HG03354 (cell line): ENCODE data around the gene NET1.

Source experiments
- ATAC-seq: cut with Tn5 transposase; IDR thresholded peaks from one replicate; pipeline ENCODE4 v1.9.1; 2021; ENCODE audit warnings: mild to moderate bottlenecking; ENCODE audit not compliant: unreplicated experiment, poor library complexity, severe bottlenecking

NET1 gene

DNA sequence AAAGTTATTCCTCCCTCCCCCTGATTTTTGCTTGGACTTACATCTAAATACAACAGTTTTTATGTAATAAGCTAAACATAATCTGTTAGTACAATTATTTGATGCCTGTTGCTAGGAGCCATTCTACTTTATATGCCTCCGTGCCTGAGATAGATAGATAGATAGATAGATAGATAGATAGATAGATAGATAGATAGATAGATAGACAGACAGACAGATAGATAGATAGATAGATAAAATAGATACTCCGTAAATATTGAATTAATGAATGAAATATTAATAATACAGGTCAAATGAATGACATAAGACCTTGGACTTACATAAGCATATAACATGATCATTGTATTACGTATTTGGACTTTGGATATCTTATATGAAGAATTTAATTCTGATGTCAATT is 23.0 kb downstream of the NET1 start:
- ATAC-seq = no peak

DNA sequence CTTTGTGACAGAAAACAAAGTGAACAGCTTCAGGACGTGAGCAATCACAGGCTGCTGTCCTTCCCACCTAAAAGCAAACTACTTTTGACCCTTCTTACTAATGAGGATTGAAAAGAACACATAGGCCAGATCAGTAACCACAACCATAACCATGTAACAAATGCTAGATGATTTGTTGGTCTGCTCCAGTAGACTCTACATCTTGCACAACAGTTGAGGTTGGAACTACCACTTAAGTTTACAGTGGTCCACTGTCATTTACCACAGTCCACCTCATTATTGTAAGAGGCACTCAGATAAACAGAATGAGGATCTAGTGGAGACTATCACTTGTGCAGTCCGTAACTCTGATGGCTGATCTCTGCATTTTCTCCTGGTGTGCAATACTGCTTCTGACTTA is 27.8 kb downstream of the NET1 start:
- ATAC-seq = no peak

DNA sequence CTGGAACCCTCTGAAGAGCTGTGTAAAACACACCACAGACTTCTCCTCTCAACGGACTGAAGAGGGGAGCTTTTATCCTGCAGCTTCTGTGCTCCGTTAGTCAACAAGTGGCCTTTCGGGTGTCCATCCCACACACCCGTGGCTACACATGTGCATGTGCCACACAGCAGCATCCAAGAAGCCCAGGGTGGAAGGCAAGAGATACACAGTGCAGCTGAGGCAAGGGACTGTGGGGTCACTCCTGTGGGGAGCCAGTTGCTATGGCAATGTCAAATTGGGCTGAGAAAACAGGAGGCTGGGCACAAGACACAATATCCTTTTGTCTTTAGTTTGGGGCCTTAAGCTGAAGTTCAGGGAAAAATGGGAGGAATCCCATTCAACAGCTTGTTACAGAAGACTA is 28.7 kb downstream of the NET1 start:
- no peak for ATAC-seq

DNA sequence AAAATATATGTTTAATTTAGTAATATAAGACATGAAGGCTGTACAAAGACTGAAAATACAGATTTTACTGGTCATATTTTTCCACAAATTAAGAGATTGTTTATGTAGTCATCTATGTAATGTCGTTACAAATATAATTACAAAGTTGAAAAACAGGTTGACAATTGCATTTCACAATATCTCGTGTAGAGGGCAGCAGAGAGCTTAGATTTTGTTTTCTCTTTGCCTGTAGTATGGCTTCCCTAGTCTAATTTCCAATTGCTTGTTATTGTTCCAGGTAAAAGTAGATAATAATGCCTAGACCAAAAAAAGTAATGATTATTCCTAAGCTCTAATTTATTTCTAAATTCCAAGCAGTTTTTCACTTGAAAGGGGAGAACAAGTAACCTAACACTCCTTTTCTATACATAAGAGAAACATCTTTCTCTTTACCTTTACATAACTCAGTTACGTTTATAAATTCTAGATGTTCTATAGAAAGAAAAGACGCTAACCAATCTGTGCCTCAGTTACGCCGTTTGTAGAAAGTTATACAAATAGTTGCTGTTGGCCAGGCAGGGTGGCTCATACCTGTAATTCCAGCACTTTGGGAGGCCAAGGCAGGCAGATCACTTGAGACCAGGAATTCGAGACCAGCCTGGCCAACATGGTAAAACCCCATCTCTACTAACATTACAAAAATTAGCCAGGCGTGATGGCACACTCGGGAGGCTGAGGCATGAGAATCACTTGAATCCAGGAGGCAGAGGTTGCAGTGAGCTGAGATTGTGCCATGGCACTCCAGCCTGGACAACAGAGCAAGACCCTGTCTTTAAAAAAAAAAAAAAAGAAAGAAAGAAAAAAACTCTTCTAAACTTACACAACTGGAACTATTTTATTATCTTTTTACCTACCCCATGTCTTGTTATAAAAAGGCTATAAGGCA is 30.0 kb downstream of the NET1 start:
- no peak for ATAC-seq

DNA sequence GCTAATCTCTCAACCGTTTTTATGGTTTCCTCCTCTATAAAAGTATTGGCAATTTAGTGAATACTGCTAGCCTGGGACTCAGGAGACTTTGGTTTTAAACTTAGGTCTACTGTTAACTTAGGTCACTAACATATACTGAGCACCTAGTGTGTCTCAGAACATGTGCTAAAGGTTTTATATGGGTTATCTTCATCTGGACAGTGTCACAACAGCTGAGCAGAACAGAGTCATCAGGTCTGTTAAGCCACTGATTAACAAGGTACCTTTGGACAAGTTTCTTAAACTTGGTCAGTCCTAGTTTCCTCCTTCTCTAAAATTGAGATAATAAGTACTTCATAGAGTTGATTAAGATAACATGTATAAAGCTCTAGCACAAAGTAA is 30.6 kb downstream of the NET1 start:
- peak; percentile 52 for ATAC-seq

DNA sequence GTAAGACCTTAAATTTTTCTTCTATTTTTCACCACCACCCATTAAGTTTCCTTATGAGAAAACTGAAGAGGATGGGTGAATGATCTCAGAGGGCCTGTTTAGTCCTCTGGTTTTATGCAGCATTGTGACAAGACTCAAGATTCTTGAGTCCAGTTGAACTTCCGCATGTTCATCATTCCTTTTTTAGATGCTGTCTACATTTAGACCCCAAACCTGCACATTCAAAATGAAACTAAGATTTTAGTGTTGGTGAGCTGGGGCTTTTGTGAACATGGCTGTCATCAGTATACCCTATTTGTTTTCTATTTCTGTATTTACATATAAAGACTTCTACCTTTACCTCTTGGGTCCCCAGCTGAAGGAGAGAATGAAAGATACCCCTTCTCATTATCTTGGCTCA is 31.1 kb downstream of the NET1 start:
- peak; percentile 76 for ATAC-seq

DNA sequence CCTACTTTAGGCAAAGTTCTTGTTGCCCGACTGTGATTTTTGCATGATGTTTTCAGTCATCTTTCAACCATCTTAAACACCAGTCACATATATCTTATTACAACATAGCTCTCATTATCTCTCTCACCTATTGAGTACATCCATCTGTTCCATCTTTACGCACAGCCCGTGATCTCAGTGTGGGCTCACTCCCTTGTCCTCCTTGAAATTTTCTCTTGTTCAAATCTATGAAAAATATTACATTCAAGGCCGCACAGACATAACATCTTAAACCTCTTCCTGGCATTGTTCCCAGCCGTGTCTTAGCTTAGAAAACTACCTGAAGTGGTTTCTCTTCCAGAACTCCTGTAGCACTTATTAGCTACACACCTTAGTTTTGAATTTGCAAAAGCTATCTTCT is 32.6 kb downstream of the NET1 start:
- ATAC-seq = no peak

DNA sequence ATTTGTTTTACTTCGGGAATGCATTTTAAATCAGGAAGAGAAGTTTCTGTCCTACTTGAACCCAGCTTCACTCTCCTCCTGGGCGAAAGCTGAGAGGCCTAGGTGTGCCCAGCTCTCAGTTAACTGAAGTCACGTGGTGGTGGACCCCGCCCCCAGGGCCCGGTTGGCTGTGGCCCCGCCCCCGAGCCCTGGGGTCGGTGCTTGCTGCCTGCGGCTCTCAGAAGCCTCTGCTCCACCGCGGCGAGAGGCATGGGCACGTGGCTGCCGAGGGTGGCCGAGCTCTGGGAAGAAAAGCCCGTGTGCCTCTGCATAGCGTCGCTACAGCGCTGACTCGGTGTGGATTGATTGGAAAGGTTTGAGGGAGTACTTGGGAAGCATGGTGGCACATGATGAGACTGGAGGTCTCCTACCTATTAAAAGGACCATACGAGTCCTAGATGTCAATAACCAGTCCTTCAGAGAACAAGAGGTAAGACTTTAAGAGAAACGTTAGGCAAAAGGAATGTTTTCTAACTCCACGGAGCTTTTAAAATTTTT is 34.1 kb downstream of the NET1 start:
- peak; percentile 62 for ATAC-seq

DNA sequence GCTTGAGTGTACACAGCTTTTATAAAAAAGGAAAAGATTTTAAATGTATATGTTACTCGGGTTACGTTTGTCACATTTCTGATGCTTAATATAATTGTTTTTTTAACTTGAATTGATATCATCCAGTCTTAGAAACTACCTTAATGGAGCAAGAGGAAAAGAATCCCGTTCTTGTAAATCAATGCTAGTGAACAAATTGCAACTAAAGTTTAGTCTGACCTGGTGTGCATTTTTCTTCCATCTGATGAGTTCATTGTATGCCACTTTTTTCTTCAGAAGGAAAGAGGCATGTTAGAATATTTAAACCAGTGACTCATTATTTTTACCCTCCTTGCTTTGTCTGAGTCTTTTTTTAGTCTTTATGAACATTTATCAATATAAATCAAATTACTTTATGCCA is 34.7 kb downstream of the NET1 start:
- ATAC-seq = no peak

DNA sequence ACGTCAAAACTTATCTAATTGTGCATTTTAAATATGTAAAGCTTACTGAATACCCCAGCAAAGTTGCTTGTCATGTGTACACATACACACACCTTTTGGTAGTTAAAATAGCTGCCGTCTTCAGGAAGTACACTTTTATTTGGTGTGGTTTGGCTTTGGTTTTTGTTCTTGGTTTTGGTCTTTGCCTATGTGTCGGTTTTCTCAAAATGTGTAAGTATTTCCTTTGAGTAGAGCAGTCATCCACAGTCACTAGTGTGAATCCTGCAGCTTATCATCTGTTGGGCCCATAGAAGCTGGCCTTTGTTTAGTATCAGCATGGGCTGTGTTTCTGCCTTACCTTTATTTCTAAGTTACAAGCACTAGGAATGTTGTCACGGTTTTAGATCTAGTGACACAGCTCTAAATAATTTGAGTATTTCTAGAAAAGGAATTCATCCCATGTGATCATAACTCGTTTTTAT is 35.3 kb downstream of the NET1 start:
- ATAC-seq = peak; percentile 33

DNA sequence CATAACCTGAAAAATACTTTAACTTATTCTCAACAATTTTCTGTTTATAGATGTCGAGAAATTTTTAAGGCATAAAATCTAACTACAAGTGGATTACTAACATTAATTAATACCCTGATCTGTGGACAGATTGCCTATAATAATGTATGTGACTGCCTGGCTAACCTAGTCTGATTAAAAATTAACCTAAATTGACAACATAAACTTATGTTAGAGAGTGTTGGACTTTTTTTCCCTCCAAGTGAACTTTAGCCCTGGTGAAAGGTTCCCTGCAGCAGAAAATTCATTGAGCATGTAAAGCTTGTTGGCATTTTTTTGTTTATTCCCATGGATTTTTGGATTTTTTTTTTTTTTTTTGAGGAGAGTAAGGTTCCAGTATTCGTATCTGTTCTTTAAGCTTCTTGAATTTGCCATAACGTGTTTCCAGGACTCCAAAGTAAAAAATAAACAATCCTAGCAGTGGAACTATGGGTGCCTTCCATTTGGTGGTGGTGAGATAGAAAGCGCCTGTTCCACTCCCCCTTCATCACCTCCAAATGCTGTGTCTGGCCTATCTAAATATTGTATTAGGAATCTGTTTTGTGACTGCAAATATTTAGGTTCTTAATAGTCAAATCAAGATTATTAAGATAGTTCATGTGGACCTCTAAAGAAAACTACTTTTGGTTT is 36.1 kb downstream of the NET1 start:
- no peak for ATAC-seq

DNA sequence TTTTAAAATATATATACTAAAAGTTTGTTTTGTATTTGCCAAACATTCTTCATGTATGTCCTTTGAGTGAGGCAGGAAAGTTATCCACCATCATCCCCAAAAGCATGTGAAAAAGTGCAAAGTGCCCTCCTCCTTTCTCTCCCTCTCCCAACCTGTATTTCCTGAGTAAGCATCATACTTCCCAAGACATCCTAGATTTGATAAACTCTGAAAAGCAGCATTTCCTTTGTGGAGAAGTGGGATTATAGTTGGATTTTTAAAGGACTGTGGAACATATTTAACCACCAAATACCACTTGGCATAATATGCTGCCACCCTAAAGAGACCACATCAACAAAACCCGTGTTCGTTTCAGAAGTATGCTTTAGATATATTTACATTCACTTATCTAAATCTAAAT is 36.9 kb downstream of the NET1 start:
- ATAC-seq = no peak

DNA sequence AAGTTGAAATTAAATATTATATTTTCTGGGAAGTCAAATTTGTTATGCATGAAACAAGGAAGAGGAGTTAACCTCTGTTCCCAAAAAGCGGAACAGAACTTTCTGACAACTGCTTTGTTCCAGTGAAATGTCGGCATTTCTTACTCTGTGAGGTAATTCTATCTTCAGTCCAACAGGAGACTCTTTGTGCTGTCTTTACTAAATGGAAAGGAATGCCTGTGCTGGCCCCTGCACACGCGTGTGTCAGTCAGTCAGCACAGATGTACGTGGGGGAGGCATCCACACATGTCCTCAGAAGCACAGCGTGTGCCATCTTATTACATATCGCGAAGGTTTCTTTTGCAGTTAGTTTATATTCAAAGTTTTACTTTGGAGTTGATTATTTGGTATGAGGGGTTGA is 37.5 kb downstream of the NET1 start:
- no peak for ATAC-seq

DNA sequence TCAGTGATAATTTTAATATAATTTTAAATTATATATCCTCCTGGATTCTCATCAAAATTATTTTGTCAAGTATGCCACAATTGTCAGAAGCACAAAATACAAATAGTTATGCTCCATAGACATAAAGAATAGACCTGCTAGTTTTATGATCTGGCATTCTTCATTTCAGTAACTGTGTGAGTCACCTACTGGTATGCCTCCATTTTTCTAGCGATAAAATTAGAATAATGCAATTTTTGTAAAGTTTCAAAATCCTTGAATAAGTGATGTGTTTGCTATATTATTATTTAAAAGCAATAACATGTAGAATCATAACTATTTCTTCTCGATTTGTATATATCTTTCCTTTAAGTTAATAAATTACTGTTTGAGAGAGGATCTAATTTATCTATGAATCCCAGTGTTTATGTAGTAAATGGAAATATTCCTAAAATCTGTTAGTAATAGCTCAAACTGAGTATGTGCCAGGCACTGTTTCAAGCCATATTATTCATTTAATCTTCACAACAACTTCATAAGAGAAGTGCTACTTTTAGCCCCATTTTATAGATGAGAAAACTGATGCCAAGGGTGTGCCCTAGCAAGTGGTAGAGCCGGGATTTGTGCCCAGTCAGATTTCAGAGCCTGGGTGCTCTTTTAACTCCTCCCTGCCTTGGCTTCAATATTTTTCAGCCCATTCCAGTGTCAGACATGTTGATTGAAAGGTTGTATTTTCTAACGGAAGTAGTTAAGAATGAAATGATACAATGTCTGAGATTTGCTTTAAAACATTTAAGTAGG is 38.4 kb downstream of the NET1 start:
- no peak for ATAC-seq

DNA sequence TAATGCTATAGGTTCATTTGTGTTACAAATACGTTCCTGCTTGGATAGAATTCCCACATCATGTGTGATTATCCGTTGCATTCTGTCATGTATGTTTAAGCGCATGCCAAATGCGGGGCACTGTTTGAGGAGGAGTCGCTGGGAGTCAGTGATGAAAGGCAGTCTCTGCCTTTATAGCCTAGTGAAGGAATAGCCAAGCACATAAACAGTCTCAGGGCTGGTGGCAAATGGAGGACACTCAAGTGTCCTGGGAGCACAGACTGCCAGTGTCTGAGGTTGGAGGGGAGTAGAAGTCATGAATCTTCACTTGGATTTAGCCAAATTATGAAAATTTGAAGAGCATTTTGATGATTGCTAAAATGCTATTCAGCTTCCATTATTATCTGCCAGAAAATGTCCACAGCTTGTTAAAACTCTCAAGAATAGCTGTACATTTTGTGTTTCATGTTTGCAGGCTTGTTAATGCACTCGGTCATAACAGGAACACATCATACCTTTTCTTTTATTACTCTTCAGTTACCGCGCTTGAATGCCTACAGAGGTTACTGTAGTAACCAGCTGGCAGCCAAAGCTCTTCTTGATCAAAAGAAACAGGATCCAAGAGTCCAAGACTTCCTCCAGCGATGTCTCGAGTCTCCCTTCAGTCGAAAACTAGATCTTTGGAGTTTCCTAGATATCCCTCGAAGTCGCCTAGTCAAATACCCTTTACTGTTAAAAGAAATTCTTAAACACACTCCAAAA is 41.6 kb downstream of the NET1 start:
- no peak for ATAC-seq

DNA sequence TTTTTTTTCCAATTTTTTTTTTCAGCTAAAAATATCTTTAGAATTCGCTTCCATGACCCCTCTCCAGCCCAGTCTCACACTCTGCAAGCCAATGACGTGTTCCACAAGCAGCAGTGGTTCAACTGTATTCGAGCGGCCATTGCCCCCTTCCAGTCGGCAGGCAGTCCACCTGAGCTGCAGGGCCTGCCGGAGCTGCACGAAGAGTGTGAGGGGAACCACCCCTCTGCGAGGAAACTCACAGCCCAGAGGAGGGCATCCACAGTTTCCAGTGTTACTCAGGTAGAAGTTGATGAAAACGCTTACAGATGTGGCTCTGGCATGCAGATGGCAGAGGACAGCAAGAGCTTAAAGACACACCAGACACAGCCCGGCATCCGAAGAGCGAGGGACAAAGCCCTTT is 44.2 kb downstream of the NET1 start:
- ATAC-seq = no peak

DNA sequence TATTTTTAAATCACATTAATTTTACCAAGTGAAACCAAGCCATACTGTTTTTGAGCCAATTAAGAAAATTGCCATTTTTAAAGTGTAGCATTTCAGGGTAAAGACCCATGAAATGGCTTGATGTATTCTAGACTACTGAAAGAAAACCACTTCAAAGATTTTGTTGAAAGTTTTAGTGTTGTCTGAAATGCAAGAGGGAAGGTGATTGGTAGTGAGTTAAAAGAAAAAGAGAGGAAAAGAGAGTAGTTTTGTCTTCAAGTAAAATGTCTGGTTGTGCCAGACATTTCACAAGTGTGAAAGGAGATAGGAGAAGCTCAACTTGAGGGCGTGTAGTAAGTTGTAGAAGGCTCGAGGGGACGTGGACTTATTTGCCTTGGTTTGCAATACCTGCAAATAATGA is 45.4 kb downstream of the NET1 start:
- no peak for ATAC-seq

DNA sequence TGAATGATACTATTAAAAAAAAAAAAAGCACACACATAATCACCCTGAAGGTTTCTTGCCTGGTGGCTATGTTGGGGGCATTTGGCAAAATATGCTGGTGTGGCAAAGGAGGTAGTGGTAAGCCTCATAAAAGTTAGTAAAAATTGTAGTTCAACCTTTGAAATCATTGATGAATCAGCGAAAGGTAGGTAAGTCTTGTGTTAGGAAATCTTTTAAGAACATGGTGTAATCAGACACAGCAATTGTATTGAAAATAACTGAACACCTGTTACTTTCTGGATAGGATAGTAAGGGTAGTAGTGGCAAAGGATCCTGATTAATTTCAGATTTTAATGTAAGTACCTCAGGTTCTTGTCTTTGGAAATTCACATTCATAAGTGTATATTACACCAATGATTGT is 46.1 kb downstream of the NET1 start:
- no peak for ATAC-seq

DNA sequence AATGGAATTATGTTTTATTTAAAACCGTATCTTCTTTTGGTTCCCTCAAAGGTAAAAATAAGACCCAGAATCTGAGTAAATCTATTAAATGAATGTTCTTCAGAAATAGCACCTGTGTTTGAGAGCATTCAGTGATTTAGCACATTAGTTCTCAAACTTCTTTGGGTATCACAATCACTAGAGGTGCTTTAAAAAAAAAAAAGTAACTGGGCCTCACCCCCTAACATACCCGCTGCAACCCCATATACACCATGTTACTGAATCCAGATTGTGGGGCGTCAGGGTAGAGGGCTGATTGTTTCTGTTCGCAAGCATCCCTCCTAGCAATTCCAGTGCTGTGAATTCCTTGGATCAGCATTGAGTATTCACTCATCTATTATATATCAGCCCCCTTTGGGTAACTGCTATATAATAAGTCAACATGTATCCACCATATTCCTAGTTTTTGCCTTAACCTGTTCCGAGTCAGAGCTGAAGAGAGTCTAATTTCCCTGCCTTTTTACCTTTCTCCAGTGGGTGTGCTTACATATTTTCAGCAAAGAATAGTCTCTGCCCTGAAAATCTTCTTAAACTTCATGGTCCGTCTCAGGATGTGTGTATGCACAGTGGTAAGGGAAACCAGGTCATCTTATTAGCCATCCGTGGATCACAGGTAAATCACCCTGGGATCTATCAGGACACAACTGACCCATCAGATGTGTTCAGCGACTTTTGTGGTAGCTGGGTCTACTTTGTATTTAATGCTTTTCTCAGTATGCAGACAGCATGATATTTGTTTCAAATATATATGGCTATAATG is 46.8 kb downstream of the NET1 start:
- ATAC-seq = no peak
